IPS-NIHi7 (cell line): ENCODE results near the gene IL1RN.
"Not testable (repeated sequence)": the region's sequence is repeated elsewhere in the genome, so short reads cannot be mapped to it uniquely, and the experiment has no call there.

ENCODE experiments used
- DNase-seq: peaks from one replicate; pipeline ENCODE4 v3.0.0; 2012; ENCODE audit warnings: mixed read lengths; ENCODE audit errors: extremely low spot score

IL1RN gene

DNA sequence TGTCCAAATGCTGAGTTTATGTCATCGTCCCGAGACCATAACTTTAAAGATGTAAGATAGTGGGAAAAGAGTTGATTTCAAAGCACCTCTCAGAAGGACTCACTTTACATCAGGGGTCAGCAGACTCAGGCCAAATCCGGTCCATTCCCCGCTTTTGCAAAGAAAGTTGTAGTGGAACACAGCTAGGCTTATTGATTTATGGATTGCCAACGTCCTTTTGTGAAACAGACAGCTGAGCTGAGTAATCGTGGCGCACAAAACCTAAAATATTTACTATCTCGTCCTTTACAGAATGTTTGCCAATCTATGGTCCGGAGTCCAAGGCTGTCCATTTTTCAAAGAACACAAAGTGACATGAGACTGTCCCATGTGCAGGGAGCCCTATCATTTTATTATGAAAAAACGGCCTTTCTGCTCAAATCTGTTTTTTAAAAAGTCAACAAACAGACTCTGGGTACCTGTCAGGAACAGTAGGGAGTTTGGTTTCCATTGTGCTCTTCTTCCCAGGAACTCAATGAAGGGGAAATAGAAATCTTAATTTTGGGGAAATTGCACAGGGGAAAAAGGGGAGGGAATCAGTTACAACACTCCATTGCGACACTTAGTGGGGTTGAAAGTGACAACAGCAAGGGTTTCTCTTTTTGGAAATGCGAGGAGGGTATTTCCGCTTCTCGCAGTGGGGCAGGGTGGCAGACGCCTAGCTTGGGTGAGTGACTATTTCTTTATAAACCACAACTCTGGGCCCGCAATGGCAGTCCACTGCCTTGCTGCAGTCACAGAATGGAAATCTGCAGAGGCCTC lies at the start of gene IL1RN:
Gene IL1RN, plus strand, starts transcription at position 754 of the 801 bp plus-strand sequence. Its CDS starts 27 bp downstream, at position 781.
- no peak for DNase-seq

GRCh38 chr2:113077921-113078320 lies 49.5 kb upstream of the IL1RN start:
- no peak for DNase-seq

- DNase-seq, result no peak
Measured at GRCh38 chr2:113078350-113078839, 49.0 kb upstream of the IL1RN start.

DNA sequence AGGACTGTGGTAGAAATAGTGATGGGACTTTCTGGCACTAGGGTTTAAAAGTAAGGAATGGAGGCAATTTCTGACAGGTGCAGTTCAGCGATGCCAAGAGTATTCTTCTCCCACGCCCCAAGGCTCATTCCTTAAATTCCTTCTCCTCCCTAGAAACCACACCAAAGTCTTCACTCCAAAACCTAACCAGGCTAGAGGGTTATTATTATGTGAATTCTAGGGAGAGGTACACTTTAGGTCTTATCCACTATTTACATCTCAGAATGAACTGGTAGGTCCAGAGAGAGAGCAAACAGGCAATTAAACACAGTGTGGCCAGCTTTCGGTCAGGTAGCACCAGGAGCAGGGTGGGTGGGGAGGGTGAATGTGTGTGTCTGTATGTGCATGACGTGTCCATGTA lies 48.3 kb upstream of the IL1RN start:
- DNase-seq, result no peak

GRCh38 chr2:113080134-113080533 lies 47.3 kb upstream of the IL1RN start:
- peak; percentile 83 for DNase-seq

- DNase-seq, result no peak
Measured at GRCh38 chr2:113081488-113082210, 45.7 kb upstream of the IL1RN start.

GRCh38 chr2:113083296-113083695 lies 44.1 kb upstream of the IL1RN start:
- DNase-seq, result no peak

DNA sequence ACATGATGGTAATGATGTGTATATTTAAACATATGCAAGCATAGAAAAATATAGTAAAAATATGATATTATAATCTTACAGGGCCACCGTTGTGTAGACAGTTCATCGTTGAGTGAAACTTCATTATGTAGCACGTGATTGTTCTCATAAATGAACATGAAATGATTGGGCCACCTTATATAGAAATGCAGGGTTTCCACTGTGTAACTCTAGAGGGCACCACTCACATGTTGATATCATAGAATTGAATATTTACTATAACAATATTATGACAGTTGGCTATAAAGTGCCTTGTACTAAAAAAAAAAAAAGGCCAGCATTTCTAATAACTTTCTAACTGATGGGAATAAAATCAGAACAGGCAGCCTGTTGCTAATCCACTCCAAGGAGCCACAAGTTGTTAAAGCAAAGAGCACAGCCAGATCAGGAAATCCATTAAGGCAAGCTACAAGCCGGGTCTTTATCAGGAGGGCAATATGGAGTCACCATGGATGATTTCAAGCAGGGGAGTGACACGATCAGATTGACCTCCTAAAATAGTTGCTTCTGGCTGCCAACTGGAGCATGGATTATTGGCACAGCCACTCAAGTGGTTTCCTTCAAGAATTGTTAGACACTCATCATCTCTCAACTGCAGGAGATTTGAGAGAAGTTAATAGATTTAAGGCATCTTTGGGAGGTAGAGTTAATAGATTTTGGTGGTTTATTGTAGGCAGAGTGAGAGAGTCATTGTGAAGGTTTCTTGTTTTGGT lies 43.0 kb upstream of the IL1RN start:
- DNase-seq, result no peak

- no peak for DNase-seq
Measured at GRCh38 chr2:113085542-113085941, 41.9 kb upstream of the IL1RN start.

GRCh38 chr2:113088213-113088992 lies 39.0 kb upstream of the IL1RN start:
- DNase-seq, result no peak

GRCh38 chr2:113089916-113090315 lies 37.5 kb upstream of the IL1RN start:
- DNase-seq, result no peak

- DNase-seq, result no peak
Measured at GRCh38 chr2:113091231-113091896, 36.0 kb upstream of the IL1RN start.

GRCh38 chr2:113092864-113093612 lies 34.4 kb upstream of the IL1RN start:
- no peak for DNase-seq

GRCh38 chr2:113093613-113093977 lies 33.8 kb upstream of the IL1RN start:
- no peak for DNase-seq

DNA sequence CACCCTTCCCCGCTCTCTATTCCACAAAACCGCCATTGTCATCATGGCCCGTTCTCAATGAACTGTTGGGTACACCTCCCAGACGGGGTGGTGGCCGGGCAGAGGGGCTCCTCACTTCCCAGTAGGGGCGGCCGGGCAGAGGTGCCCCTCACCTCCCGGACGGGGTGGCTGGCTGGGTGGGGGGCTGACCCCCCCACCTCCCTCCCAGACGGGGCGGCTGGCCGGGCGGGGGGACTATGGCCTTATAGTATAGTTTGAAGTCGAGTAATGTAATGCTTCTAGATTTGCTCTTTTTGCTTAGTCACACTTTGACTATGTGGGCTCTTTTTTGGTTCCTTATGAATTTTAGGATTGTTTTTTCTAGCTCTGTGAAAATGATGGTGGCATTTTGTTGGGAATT lies 31.1 kb upstream of the IL1RN start:
- DNase-seq, result not testable (repeated sequence)

GRCh38 chr2:113096842-113097618 lies 30.4 kb upstream of the IL1RN start:
- not testable (repeated sequence) for DNase-seq

- DNase-seq, result no peak
Measured at GRCh38 chr2:113098041-113098440, 29.4 kb upstream of the IL1RN start.

GRCh38 chr2:113098532-113098931 lies 28.9 kb upstream of the IL1RN start:
- DNase-seq, result no peak

DNA sequence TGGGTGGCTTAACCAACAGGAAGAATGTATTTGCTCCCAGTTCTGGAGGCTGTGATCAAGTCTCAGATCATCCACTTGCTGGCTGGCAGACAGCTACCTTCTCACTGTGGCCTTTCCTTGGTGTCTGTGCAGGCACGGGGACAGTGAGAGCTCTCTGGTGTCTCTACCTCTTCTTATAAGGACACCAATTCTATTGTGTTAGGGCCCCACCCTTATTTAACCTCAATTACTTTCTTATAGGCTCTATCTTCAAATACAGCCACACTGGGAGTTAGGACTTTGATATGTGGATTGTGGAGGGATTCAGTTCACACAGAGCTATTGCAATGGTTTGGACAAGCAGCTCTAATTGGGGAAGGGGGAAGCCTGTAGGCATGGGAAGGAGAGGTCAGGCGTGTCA lies 25.3 kb upstream of the IL1RN start:
- DNase-seq, result no peak
